ENCODE results near the gene RPL28. TPM values are rescaled to one million over a fixed set of nuclear protein-coding genes. Genes with fewer than 3 reads are reported as not detected.

RPL28 gene
- 118 and 119 TPM in 2 replicates for total RNA-seq

- DNase-seq (ENCODE audit: low read depth in 2 of 2), result peak; percentile 98 to 99
Measured at GRCh38 chr19:55385724-55386492, at the start of gene RPL28. Gene RPL28, plus strand, starts transcription at chr19:55385932. Its CDS starts 426 bp downstream, at chr19:55386358.

GRCh38 chr19:55336101-55336500 is 49.6 kb upstream of the RPL28 start:
- peak in 1 of 2 donors; percentile 25 for DNase-seq (ENCODE audit: low read depth in 2 of 2)

- peak; percentile 100 for DNase-seq (ENCODE audit: low read depth in 2 of 2)
Measured at GRCh38 chr19:55339105-55339888, 46.4 kb upstream of the RPL28 start, which contains the start of gene KMT5C. Gene KMT5C, plus strand, starts transcription at chr19:55339876. Its CDS starts 2,061 bp downstream, at chr19:55341937.

GRCh38 chr19:55339889-55340783 is 45.6 kb upstream of the RPL28 start:
- DNase-seq (ENCODE audit: low read depth in 2 of 2), result no peak

GRCh38 chr19:55340784-55341147 is 45.0 kb upstream of the RPL28 start:
- DNase-seq (ENCODE audit: low read depth in 2 of 2), result peak; percentile 19

- peak in 1 of 2 donors; percentile 36 for DNase-seq (ENCODE audit: low read depth in 2 of 2)
Measured at GRCh38 chr19:55341171-55341588, 44.6 kb upstream of the RPL28 start.

- DNase-seq (ENCODE audit: low read depth in 2 of 2), result no peak
Measured at GRCh38 chr19:55341595-55342531, 43.9 kb upstream of the RPL28 start.

- DNase-seq (ENCODE audit: low read depth in 2 of 2), result no peak
Measured at GRCh38 chr19:55344444-55344843, 41.3 kb upstream of the RPL28 start.

GRCh38 chr19:55345101-55345817 is 40.5 kb upstream of the RPL28 start:
- no peak for DNase-seq (ENCODE audit: low read depth in 2 of 2)

GRCh38 chr19:55345818-55346724 is 39.7 kb upstream of the RPL28 start:
- peak in 1 of 2 donors; percentile 58 for DNase-seq (ENCODE audit: low read depth in 2 of 2)

- DNase-seq (ENCODE audit: low read depth in 2 of 2), result no peak
Measured at GRCh38 chr19:55346725-55347441, 38.8 kb upstream of the RPL28 start.

GRCh38 chr19:55347442-55348009 is 38.2 kb upstream of the RPL28 start:
- no peak for DNase-seq (ENCODE audit: low read depth in 2 of 2)

GRCh38 chr19:55348317-55349034 is 37.3 kb upstream of the RPL28 start:
- DNase-seq (ENCODE audit: low read depth in 2 of 2), result no peak

- no peak for DNase-seq (ENCODE audit: low read depth in 2 of 2)
Measured at GRCh38 chr19:55350620-55351315, 35.0 kb upstream of the RPL28 start.

- no peak for DNase-seq (ENCODE audit: low read depth in 2 of 2)
Measured at GRCh38 chr19:55352040-55352439, 33.7 kb upstream of the RPL28 start.

- DNase-seq (ENCODE audit: low read depth in 2 of 2), result no peak
Measured at GRCh38 chr19:55352549-55353145, 33.1 kb upstream of the RPL28 start.
